H9 (cell line): ENCODE results near the gene STAU1. TPM values are rescaled to one million over a fixed set of nuclear protein-coding genes. Genes with fewer than 3 reads are reported as not detected.

Source experiments
- DNase-seq: peaks from one replicate; pipeline ENCODE4 v3.0.0-alpha.2; 2017
- H2AFZ ChIP-seq: one replicate; pipeline ENCODE4 v1.6.1; 2013; ENCODE audit warnings: mild to moderate bottlenecking, low read length, control low read depth, moderate library complexity
- H2AK5ac ChIP-seq: 2 replicates; pipeline ENCODE4 v1.6.1; 2013; ENCODE audit warnings: low read length, control low read depth, mixed read lengths; ENCODE audit not compliant: insufficient read length
- H2BK120ac ChIP-seq: one replicate; pipeline ENCODE4 v1.6.1; 2013; ENCODE audit warnings: low read depth, mild to moderate bottlenecking, low read length, control low read depth, inconsistent platforms; ENCODE audit not compliant: poor library complexity, severe bottlenecking
- H2BK12ac ChIP-seq: 2 replicates; pipeline ENCODE4 v1.6.1; 2013; ENCODE audit warnings: low read length, control low read depth, mixed read lengths, low read depth; ENCODE audit not compliant: insufficient read length
- H2BK15ac ChIP-seq: 2 replicates; pipeline ENCODE4 v1.6.1; 2013; ENCODE audit warnings: low read depth, low read length, control low read depth
- H2BK20ac ChIP-seq: one replicate; pipeline ENCODE4 v1.6.1; 2013; ENCODE audit warnings: low read depth, mild to moderate bottlenecking, low read length, control low read depth, inconsistent platforms; ENCODE audit not compliant: poor library complexity, severe bottlenecking
- H2BK5ac ChIP-seq: 2 replicates; pipeline ENCODE4 v1.6.1; 2013; ENCODE audit warnings: low read length, control low read depth, mixed read lengths; ENCODE audit not compliant: insufficient read length
- H3K14ac ChIP-seq: 2 replicates; pipeline ENCODE4 v1.6.1; 2013; ENCODE audit warnings: low read length, control low read depth; ENCODE audit not compliant: insufficient read depth
- H3K18ac ChIP-seq: 2 replicates; pipeline ENCODE4 v1.6.1; 2013; ENCODE audit warnings: low read depth, mild to moderate bottlenecking, mixed read lengths, low read length, control low read depth; ENCODE audit not compliant: insufficient read length
- H3K23ac ChIP-seq: 2 replicates; pipeline ENCODE4 v1.6.1; 2013; ENCODE audit warnings: low read length, control low read depth, mixed read lengths, low read depth; ENCODE audit not compliant: insufficient read length
- H3K23me2 ChIP-seq: 2 replicates; pipeline ENCODE4 v1.6.1; 2013; ENCODE audit warnings: low read depth, mild to moderate bottlenecking, mixed read lengths, low read length, control low read depth; ENCODE audit not compliant: insufficient read length, poor library complexity, severe bottlenecking
- H3K27ac ChIP-seq: 2 replicates; pipeline ENCODE4 v1.5.1; 2013; ENCODE audit warnings: low read length, control low read depth, mixed read lengths, low read depth; ENCODE audit not compliant: insufficient read length
- H3K27me3 ChIP-seq: 2 replicates; pipeline ENCODE4 v1.6.1; 2013; ENCODE audit warnings: low read length, control low read depth, inconsistent platforms; ENCODE audit not compliant: insufficient read depth
- H3K4ac ChIP-seq: 2 replicates; pipeline ENCODE4 v1.6.1; 2013; ENCODE audit warnings: low read depth, mild to moderate bottlenecking, control low read depth, inconsistent platforms, low read length, moderate library complexity
- H3K4me1 ChIP-seq: 2 replicates; pipeline ENCODE4 v1.6.1; 2013; ENCODE audit warnings: low read length, control low read depth, inconsistent platforms; ENCODE audit not compliant: insufficient read depth
- H3K4me2 ChIP-seq: 2 replicates; pipeline ENCODE4 v1.6.1; 2013; ENCODE audit warnings: low read length, control low read depth, mixed read lengths; ENCODE audit not compliant: insufficient read length, insufficient read depth
- H3K56ac ChIP-seq: 2 replicates; pipeline ENCODE4 v1.6.1; 2013; ENCODE audit warnings: low read depth, mild to moderate bottlenecking, mixed read lengths, low read length, control low read depth; ENCODE audit not compliant: insufficient read length
- H3K79me1 ChIP-seq: 2 replicates; pipeline ENCODE4 v1.6.1; 2013; ENCODE audit warnings: low read depth, mild to moderate bottlenecking, moderate library complexity, low read length, control low read depth, inconsistent platforms; ENCODE audit not compliant: insufficient read depth, poor library complexity, severe bottlenecking
- H3K79me2 ChIP-seq: 2 replicates; pipeline ENCODE4 v1.6.1; 2013; ENCODE audit warnings: low read length, control low read depth, inconsistent platforms; ENCODE audit not compliant: insufficient read depth
- H3K9ac ChIP-seq: 2 replicates; pipeline ENCODE4 v1.6.1; 2013; ENCODE audit warnings: low read length, control low read depth, mixed read lengths; ENCODE audit not compliant: insufficient read length; ENCODE audit errors: extremely low read depth
- H3K9me3 ChIP-seq: one replicate; pipeline ENCODE4 v1.6.1; 2013; ENCODE audit warnings: low read depth, low read length, inconsistent platforms; ENCODE audit not compliant: control insufficient read depth
- H3T11ph ChIP-seq: one replicate; pipeline ENCODE4 v1.6.1; 2013; ENCODE audit warnings: mild to moderate bottlenecking, low read length, control low read depth, inconsistent platforms
- H4K20me1 ChIP-seq: one replicate; pipeline ENCODE4 v1.6.1; 2013; ENCODE audit not compliant: control insufficient read depth, insufficient read length, insufficient read depth
- H4K5ac ChIP-seq: 2 replicates; pipeline ENCODE4 v1.6.1; 2013; ENCODE audit warnings: low read depth, mild to moderate bottlenecking, mixed read lengths, low read length, control low read depth; ENCODE audit not compliant: insufficient read length
- H4K8ac ChIP-seq: replicated peaks from 2 replicates; pipeline ENCODE4 v1.6.1; 2013; ENCODE audit warnings: low read length, control low read depth, mixed read lengths, low read depth; ENCODE audit not compliant: insufficient read length
- H4K91ac ChIP-seq: 2 replicates; pipeline ENCODE4 v1.6.1; 2013; ENCODE audit warnings: low read depth, mild to moderate bottlenecking, moderate library complexity, mixed read lengths, low read length, control low read depth; ENCODE audit not compliant: insufficient read length
- H3K27ac Mint-ChIP-seq, 3 experiments: 2 replicates in 2 of 3; 3 replicates in 1 of 3; pipeline ENCODE4 v1.8.0; 2020 to 2021; ENCODE audit warnings: mixed read lengths in 3 of 3, mild to moderate bottlenecking in 1 of 3, moderate library complexity in 1 of 3
- H3K27me3 Mint-ChIP-seq: 2 replicates; pipeline ENCODE4 v1.8.0; 2021; ENCODE audit warnings: low read depth, mild to moderate bottlenecking, moderate library complexity, mixed read lengths
- H3K36me3 Mint-ChIP-seq, 3 experiments: 2 replicates in 2 of 3; 3 replicates in 1 of 3; pipeline ENCODE4 v1.8.0; 2020 to 2021; ENCODE audit warnings: low read depth in 3 of 3, mixed read lengths in 3 of 3; ENCODE audit not compliant: insufficient read depth in 1 of 3
- H3K4me1 Mint-ChIP-seq, 2 experiments: 2 replicates each; pipeline ENCODE4 v1.8.0; 2020; ENCODE audit warnings: mixed read lengths in 2 of 2
- H3K4me3 Mint-ChIP-seq, 2 experiments: 2 replicates in 1 of 2; 3 replicates in 1 of 2; pipeline ENCODE4 v1.8.0; 2020 to 2021; ENCODE audit warnings: mild to moderate bottlenecking in 2 of 2, mixed read lengths in 2 of 2, moderate library complexity in 1 of 2
- H3K9me3 Mint-ChIP-seq, 2 experiments: 2 replicates in 1 of 2; 3 replicates in 1 of 2; pipeline ENCODE4 v1.8.0; 2020; ENCODE audit warnings: mild to moderate bottlenecking in 2 of 2, mixed read lengths in 2 of 2, moderate library complexity in 1 of 2
- WGBS: extraction: QIAGEN DNeasy Blood & Tissue Kit; methylation state at CpG from one replicate; pipeline ENCODE4 v1.1.7; 2013; ENCODE audit warnings: missing lambda C conversion rate, low lambda C conversion rate, mixed read lengths; ENCODE audit not compliant: insufficient read length; ENCODE audit errors: extremely low coverage; 5-methylcytosine and 5-hydroxymethylcytosine counted together
- total RNA-seq: library from RNA; stranded (reverse); gene quantifications from 2 replicates; pipeline ENCODE4 v1.2.1, GENCODE V29; 2021
- TF ChIP-seq, protein P1 (sequence below): fragments of 200-600 bp; sonication (generic); conservative IDR thresholded peaks from 3 replicates; pipeline ENCODE4 v1.8.0; 2021; ENCODE audit warnings: antibody characterized with exemption, mild to moderate bottlenecking

The STAU1 gene
- total RNA-seq, 1 experiment from 2014 or later, result 106 TPM

DNA sequence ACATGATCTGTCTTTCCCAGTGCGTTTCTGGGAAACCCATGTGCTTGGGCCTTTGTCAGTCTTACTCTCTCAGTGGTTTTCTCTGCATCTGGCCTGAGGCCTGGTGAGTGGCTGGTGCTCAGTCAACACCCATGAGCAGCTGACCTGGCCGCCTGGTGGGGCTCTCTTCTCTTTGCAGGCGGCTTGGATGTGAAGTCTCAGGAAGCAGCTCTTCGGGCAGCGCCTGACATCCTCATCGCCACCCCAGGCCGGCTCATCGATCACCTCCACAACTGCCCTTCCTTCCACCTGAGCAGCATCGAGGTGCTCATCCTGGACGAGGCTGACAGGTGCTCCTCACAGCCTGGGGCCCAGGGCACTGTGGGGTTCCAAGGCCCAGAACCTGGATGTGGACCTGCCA, 41.9 kb upstream of the STAU1 start:
- H3K23ac ChIP-seq, result no peak overlapping the region
- H2BK15ac ChIP-seq, result no peak overlapping the region
- H3K23me2 ChIP-seq, result no peaks in the 10 kb centered on the region
- no peaks in the 10 kb centered on the region for H3K79me1 ChIP-seq
- no peak overlapping the region for H3K14ac ChIP-seq
- H3K27ac Mint-ChIP-seq, result no peak overlapping the region; a peak in 1 of 7 replicates
- no peaks in the 10 kb centered on the region for H3K9me3 ChIP-seq
- H3K4me2 ChIP-seq, result no peak overlapping the region
- H3K27ac ChIP-seq, result no peak overlapping the region
- H3K27me3 Mint-ChIP-seq, result no peaks in the 10 kb centered on the region
- no peak overlapping the region for H3K9ac ChIP-seq
- no peaks in the 10 kb centered on the region for H3K4me1 Mint-ChIP-seq
- no peak overlapping the region for H4K5ac ChIP-seq
- H2BK120ac ChIP-seq, result no peak overlapping the region
- no peak overlapping the region for H3K4me3 Mint-ChIP-seq
- no peak overlapping the region for H2BK5ac ChIP-seq
- H3K27me3 ChIP-seq, result no peaks in the 10 kb centered on the region
- no peaks in the 10 kb centered on the region for H3K79me2 ChIP-seq
- no peaks in the 10 kb centered on the region for H3K4me1 ChIP-seq
- H3K56ac ChIP-seq, result no peak overlapping the region
- no peaks in the 10 kb centered on the region for H4K20me1 ChIP-seq
- TF ChIP-seq, protein P1, sequence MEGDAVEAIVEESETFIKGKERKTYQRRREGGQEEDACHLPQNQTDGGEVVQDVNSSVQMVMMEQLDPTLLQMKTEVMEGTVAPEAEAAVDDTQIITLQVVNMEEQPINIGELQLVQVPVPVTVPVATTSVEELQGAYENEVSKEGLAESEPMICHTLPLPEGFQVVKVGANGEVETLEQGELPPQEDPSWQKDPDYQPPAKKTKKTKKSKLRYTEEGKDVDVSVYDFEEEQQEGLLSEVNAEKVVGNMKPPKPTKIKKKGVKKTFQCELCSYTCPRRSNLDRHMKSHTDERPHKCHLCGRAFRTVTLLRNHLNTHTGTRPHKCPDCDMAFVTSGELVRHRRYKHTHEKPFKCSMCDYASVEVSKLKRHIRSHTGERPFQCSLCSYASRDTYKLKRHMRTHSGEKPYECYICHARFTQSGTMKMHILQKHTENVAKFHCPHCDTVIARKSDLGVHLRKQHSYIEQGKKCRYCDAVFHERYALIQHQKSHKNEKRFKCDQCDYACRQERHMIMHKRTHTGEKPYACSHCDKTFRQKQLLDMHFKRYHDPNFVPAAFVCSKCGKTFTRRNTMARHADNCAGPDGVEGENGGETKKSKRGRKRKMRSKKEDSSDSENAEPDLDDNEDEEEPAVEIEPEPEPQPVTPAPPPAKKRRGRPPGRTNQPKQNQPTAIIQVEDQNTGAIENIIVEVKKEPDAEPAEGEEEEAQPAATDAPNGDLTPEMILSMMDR, result no peak
- no peak overlapping the region for H3K18ac ChIP-seq
- no peak overlapping the region for H3T11ph ChIP-seq
- no peak for DNase-seq
- WGBS, result no CpG with 5 or more reads among the region's 10 CpGs
- no peak overlapping the region for H2BK12ac ChIP-seq
- H3K36me3 Mint-ChIP-seq, result peaks cover 48 to 87% (median 80%) of the 10 kb centered on the region in 3 experiments
- H2BK20ac ChIP-seq, result no peak overlapping the region
- H3K9me3 Mint-ChIP-seq, result no peaks in the 10 kb centered on the region
- no peak overlapping the region for H2AK5ac ChIP-seq
- no peak overlapping the region for H3K4ac ChIP-seq
- H2AFZ ChIP-seq, result no peak overlapping the region
- no peak overlapping the region for H4K8ac ChIP-seq
- no peak overlapping the region for H4K91ac ChIP-seq
